GM10248 (cell line): ENCODE data around the gene ARHGEF5.

ENCODE experiments used
- CTCF ChIA-PET: fragments of 300-600 bp; sonication (Branson Sonifier 250); formaldehyde crosslinking; extraction: SDS; loops from one replicate; lab custom pipeline; 2021; ENCODE audit warnings: antibody characterized with exemption; lab: Yijun Ruan, JAX
- POLR2A ChIA-PET: fragments of 350-650 bp; sonication (Branson Sonifier 250); formaldehyde crosslinking; extraction: SDS; loops from one replicate; lab custom pipeline; 2020; ENCODE audit warnings: antibody characterized with exemption; lab: Yijun Ruan, JAX
- DNase-seq: peaks from one replicate; pipeline ENCODE4 v3.0.0; 2012; ENCODE audit errors: extremely low spot score
- TF ChIP-seq, protein P1 (sequence below): IDR thresholded peaks from 2 replicates; pipeline ENCODE4 v1.5.1; 2012; ENCODE audit warnings: mild to moderate bottlenecking, low read depth; ENCODE audit errors: extremely low read depth, missing control alignments, control extremely low read depth

Gene ARHGEF5

DNA sequence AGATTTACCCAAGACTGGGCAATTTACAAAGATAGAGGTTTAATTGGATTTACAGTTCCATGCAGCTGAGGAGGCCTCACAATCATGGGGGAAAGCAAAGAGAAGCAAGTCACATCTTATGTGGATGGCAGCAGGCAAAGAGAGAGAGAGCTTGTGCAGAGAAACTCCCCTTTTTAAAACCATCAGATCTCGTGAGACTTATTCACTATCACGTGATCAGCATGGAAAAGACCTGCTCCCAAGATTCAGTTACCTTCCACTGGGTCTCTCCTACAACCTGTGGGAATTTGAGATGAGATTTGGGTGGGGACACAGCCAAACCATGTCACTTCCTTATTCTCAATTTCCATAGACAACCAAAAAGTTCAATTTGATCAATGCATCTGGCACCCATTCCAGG, 73.2 kb downstream of the ARHGEF5 start:
- DNase-seq, result no peak
- TF ChIP-seq, protein P1, sequence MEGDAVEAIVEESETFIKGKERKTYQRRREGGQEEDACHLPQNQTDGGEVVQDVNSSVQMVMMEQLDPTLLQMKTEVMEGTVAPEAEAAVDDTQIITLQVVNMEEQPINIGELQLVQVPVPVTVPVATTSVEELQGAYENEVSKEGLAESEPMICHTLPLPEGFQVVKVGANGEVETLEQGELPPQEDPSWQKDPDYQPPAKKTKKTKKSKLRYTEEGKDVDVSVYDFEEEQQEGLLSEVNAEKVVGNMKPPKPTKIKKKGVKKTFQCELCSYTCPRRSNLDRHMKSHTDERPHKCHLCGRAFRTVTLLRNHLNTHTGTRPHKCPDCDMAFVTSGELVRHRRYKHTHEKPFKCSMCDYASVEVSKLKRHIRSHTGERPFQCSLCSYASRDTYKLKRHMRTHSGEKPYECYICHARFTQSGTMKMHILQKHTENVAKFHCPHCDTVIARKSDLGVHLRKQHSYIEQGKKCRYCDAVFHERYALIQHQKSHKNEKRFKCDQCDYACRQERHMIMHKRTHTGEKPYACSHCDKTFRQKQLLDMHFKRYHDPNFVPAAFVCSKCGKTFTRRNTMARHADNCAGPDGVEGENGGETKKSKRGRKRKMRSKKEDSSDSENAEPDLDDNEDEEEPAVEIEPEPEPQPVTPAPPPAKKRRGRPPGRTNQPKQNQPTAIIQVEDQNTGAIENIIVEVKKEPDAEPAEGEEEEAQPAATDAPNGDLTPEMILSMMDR, result no peak
- ChIA-PET POLR2A (no interaction called here), CTCF (no interaction called here)
